DND-41 (cell line): Measurements from ENCODE around the gene SCGB3A2.

Experiments
- EZH2 ChIP-seq: IDR thresholded peaks from 3 replicates; pipeline ENCODE4 v1.6.1; 2012; ENCODE audit warnings: borderline replicate concordance, low read depth, mild to moderate bottlenecking, moderate library complexity, low read length, inconsistent platforms; ENCODE audit not compliant: severe bottlenecking
- TF ChIP-seq, protein P1 (sequence below): IDR thresholded peaks from 2 replicates; pipeline ENCODE4 v1.5.1; 2012; ENCODE audit warnings: borderline replicate concordance, low read length, moderate library complexity, mild to moderate bottlenecking; ENCODE audit not compliant: poor library complexity, severe bottlenecking; ENCODE audit errors: extremely low read depth

DNA sequence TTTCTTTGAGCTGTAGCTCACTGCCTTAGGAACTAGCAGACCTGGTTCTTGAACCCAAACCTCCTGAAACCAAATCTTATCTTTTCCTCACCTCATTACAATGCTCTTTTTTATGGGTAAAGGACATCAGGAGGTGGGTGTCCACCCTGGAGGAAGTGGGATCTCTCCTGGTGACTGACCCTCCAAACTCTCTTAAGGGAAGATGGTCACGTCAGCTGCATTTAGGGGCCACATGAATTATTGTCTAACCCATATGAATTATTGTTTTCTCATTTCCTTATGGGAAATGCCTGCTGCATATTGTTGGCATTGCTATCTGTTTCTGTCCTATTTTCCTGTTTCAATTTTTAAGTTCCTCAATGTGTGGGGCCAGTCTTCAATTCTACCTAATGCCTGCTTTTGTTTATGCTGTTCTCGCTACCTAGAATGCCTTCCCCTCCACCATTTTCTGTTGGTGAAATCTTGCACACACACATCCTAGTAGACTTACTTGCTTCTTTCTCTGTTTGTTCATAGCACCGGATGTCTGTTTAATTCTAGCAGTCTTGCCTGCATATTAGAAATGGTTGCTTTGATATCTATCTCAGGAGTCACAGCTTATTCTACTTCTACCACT, 25.0 kb upstream of the SCGB3A2 start:
- TF ChIP-seq, protein P1, sequence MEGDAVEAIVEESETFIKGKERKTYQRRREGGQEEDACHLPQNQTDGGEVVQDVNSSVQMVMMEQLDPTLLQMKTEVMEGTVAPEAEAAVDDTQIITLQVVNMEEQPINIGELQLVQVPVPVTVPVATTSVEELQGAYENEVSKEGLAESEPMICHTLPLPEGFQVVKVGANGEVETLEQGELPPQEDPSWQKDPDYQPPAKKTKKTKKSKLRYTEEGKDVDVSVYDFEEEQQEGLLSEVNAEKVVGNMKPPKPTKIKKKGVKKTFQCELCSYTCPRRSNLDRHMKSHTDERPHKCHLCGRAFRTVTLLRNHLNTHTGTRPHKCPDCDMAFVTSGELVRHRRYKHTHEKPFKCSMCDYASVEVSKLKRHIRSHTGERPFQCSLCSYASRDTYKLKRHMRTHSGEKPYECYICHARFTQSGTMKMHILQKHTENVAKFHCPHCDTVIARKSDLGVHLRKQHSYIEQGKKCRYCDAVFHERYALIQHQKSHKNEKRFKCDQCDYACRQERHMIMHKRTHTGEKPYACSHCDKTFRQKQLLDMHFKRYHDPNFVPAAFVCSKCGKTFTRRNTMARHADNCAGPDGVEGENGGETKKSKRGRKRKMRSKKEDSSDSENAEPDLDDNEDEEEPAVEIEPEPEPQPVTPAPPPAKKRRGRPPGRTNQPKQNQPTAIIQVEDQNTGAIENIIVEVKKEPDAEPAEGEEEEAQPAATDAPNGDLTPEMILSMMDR = no peak
- TF ChIP-seq EZH2 = no peak
